GM23338 (cell line): ENCODE measurements around the gene TMEM62. TPM values are rescaled to one million over a fixed set of nuclear protein-coding genes. Genes with fewer than 3 reads are reported as not detected.

Experiments
- ATAC-seq: fragments of 200-7000 bp; cut with Tn5 transposase; 3 replicates; pipeline ENCODE4 v1.9.1; 2020
- DNase-seq: peaks from one replicate; pipeline ENCODE4 v3.0.0-alpha.2; 2015; ENCODE audit warnings: low spot score
- H2AFZ ChIP-seq: fragments of 200-600 bp; sonication (generic); 2 replicates; pipeline ENCODE4 v1.8.0; 2016; ENCODE audit warnings: antibody characterized with exemption, mild to moderate bottlenecking, moderate library complexity
- H3F3A ChIP-seq: fragments of 200-600 bp; sonication (generic); replicated peaks from 2 replicates; pipeline ENCODE4 v1.8.0; 2017; ENCODE audit warnings: antibody characterized with exemption, mixed run types, low read depth
- H3K27ac ChIP-seq: fragments of 200-600 bp; sonication (generic); 2 replicates; pipeline ENCODE4 v1.6.1; 2016; ENCODE audit warnings: low read depth
- H3K27me3 ChIP-seq: fragments of 200-600 bp; sonication (generic); 2 replicates; pipeline ENCODE4 v1.8.0; 2016; ENCODE audit warnings: mild to moderate bottlenecking, mixed run types, moderate library complexity; ENCODE audit not compliant: insufficient read depth
- H3K36me3 ChIP-seq: fragments of 200-600 bp; sonication (generic); 2 replicates; pipeline ENCODE4 v1.8.0; 2016; ENCODE audit warnings: mild to moderate bottlenecking; ENCODE audit not compliant: insufficient read depth
- H3K4me1 ChIP-seq: fragments of 200-600 bp; sonication (generic); 2 replicates; pipeline ENCODE4 v1.8.0; 2016; ENCODE audit warnings: mild to moderate bottlenecking, moderate library complexity; ENCODE audit not compliant: insufficient read depth
- H3K4me2 ChIP-seq: fragments of 200-600 bp; sonication (generic); 2 replicates; pipeline ENCODE4 v1.7.1; 2017; ENCODE audit warnings: mixed run types
- H3K4me3 ChIP-seq: fragments of 200-600 bp; sonication (generic); 2 replicates; pipeline ENCODE4 v1.6.1; 2016; ENCODE audit warnings: mixed run types
- H3K79me2 ChIP-seq: fragments of 200-600 bp; sonication (generic); replicated peaks from 2 replicates; pipeline ENCODE4 v1.8.0; 2017; ENCODE audit warnings: mild to moderate bottlenecking; ENCODE audit not compliant: insufficient read depth
- H3K9me2 ChIP-seq: fragments of 200-600 bp; sonication (generic); 2 replicates; pipeline ENCODE4 v1.8.0; 2017; ENCODE audit not compliant: insufficient read depth
- H4K20me1 ChIP-seq: fragments of 200-600 bp; sonication (generic); replicated peaks from 2 replicates; pipeline ENCODE4 v1.8.0; 2017; ENCODE audit warnings: mild to moderate bottlenecking; ENCODE audit not compliant: insufficient read depth
- H3K27ac Mint-ChIP-seq: 2 replicates; pipeline ENCODE4 v1.8.0; 2020; ENCODE audit warnings: inconsistent platforms, mild to moderate bottlenecking, moderate library complexity, mixed read lengths
- H3K27me3 Mint-ChIP-seq: 3 replicates; pipeline ENCODE4 v1.8.0; 2022; ENCODE audit warnings: low read depth, mild to moderate bottlenecking, moderate library complexity, mixed read lengths, inconsistent platforms; ENCODE audit not compliant: insufficient read depth, poor library complexity
- H3K36me3 Mint-ChIP-seq: 3 replicates; pipeline ENCODE4 v1.8.0; 2021; ENCODE audit warnings: low read depth, mild to moderate bottlenecking, inconsistent platforms, moderate library complexity, mixed read lengths
- H3K4me1 Mint-ChIP-seq: 3 replicates; pipeline ENCODE4 v1.8.0; 2020; ENCODE audit warnings: mild to moderate bottlenecking, inconsistent platforms, mixed read lengths
- H3K4me3 Mint-ChIP-seq: 3 replicates; pipeline ENCODE4 v1.8.0; 2021; ENCODE audit warnings: moderate library complexity, mild to moderate bottlenecking, inconsistent platforms, mixed read lengths
- H3K9me3 Mint-ChIP-seq: 3 replicates; pipeline ENCODE4 v1.8.0; 2020; ENCODE audit warnings: moderate library complexity, mild to moderate bottlenecking, inconsistent platforms, mixed read lengths
- CTCF ChIP-seq, 2 experiments: fragments of 200-600 bp in 1 of 2; sonication (generic) in 1 of 2; conservative IDR thresholded peaks; 2 replicates each; pipeline versions ENCODE4 v1.5.1 to v1.6.1; 2016 to 2017; ENCODE audit warnings: antibody characterized with exemption in 2 of 2, low read depth in 2 of 2, mild to moderate bottlenecking in 2 of 2, moderate library complexity in 1 of 2
- ETS1 ChIP-seq: IDR thresholded peaks from 2 replicates; pipeline ENCODE4 v1.6.1; 2016; ENCODE audit warnings: antibody characterized with exemption
- EZH2 ChIP-seq: fragments of 200-600 bp; sonication (generic); IDR thresholded peaks from one replicate; pipeline ENCODE4 v1.8.0; 2017; ENCODE audit warnings: antibody characterized with exemption, mild to moderate bottlenecking, low read depth; ENCODE audit not compliant: unreplicated experiment
- EZH2phosphoT487 ChIP-seq: fragments of 200-600 bp; sonication (generic); IDR thresholded peaks from one replicate; pipeline ENCODE4 v1.8.1; 2018; ENCODE audit warnings: antibody characterized with exemption; ENCODE audit not compliant: unreplicated experiment
- JUNB ChIP-seq: IDR thresholded peaks from one replicate; pipeline ENCODE4 v1.6.1; 2016; ENCODE audit warnings: antibody characterized with exemption; ENCODE audit not compliant: unreplicated experiment
- POLR2AphosphoS5 ChIP-seq: IDR thresholded peaks from 2 replicates; pipeline ENCODE4 v1.6.1; 2016; ENCODE audit warnings: antibody characterized with exemption, low read depth
- REST ChIP-seq: IDR thresholded peaks from one replicate; pipeline ENCODE4 v1.6.1; 2018; ENCODE audit warnings: antibody characterized with exemption; ENCODE audit not compliant: unreplicated experiment
- ZNF331 ChIP-seq: fragments of 250-450 bp; sonication (Bioruptor Pico); IDR thresholded peaks from 2 replicates; pipeline ENCODE4 v1.5.0; 2020; ENCODE audit warnings: low read depth, mild to moderate bottlenecking, moderate library complexity
- polyA plus RNA-seq: library from polyadenylated mRNA; unstranded; fragments of >200 nt; fragmentation: Nextera tagmentation; extraction: Ambion mirVana; gene quantifications from 2 replicates; pipeline ENCODE4 v1.2.1, GENCODE V29; 2016
- total RNA-seq: library from RNA; depleted of rRNA; stranded (reverse); fragments of >200 nt; shearing (Covaris generic); gene quantifications from 2 replicates; pipeline ENCODE4 v1.2.3, GENCODE V29; 2014

Gene TMEM62
- total and polyA plus RNA-seq, 2 experiments from 2014 or later: 3.4 to 14.3 TPM

- peak; percentile 96 for ATAC-seq
- Histone ChIP-seq H2AFZ (peak within 1 kb of the TSS; percentile 97), H3F3A (0 out of 2 replicates have a peak, but pooled peaks cover 7% of the 10 kb centered on the region), H3K27ac (peak within 1 kb of the TSS; percentile 27; the same call in 1 of the 2 replicates), H3K4me1 (peaks cover 7% of the 10 kb centered on the region), H3K79me2 (no peaks in the 10 kb centered on the region), H3K9me2 (no peaks in the 10 kb centered on the region), H4K20me1 (0 out of 2 replicates have a peak, but pooled peaks cover 3% of the 10 kb centered on the region), H3K4me3 (peak within 1 kb of the TSS; percentile 96), H3K4me2 (peak within 1 kb of the TSS; percentile 86), H3K27me3 (no peaks in the 10 kb centered on the region), H3K36me3 (no peaks in the 10 kb centered on the region)
- Mint-ChIP-seq H3K27ac (peak within 1 kb of the TSS; percentile 77; the same call in 1 of the 2 replicates), H3K4me1 (peaks cover 13% of the 10 kb centered on the region; the same call in 2 of the 3 replicates), H3K9me3 (no peaks in the 10 kb centered on the region), H3K27me3 (peaks cover 4% of the 10 kb centered on the region), H3K36me3 (no peaks in the 10 kb centered on the region), H3K4me3 (peak within 1 kb of the TSS; percentile 93)
- TF ChIP-seq CTCF (conservative IDR thresholded peaks at IDR 0.05; ENCODE audit: low read depth in 2 of 2): peak; percentile 48 to 54; a peak in 3 of 4 replicates
- no peak for TF ChIP-seq EZH2phosphoT487
- TF ChIP-seq ZNF331 (CRISPR knock-in tag): no peak
- no peak for TF ChIP-seq JUNB
- TF ChIP-seq POLR2AphosphoS5: peak; percentile 79
- TF ChIP-seq ETS1: peak; percentile 48; the same call in 1 of the 2 replicates
- peak; percentile 98 for DNase-seq
Observed at GRCh38 chr15:43185157-43186002, 52.0 kb downstream of the TMEM62 start, which contains the start of gene CCNDBP1. Gene CCNDBP1, plus strand, starts transcription at chr15:43185403. Its CDS starts 96 bp downstream, at chr15:43185499.

- Histone ChIP-seq H3K79me2 (no peaks in the 10 kb centered on the region), H3K27me3 (no peaks in the 10 kb centered on the region), H3K36me3 (0 out of 2 replicates have a peak, but pooled peaks cover 4% of the 10 kb centered on the region), H3K9me2 (no peaks in the 10 kb centered on the region), H2AFZ (peak overlapping the region; percentile 97), H3K4me1 (peaks cover 7% of the 10 kb centered on the region), H3F3A (0 out of 2 replicates have a peak, but pooled peaks cover 7% of the 10 kb centered on the region), H3K4me3 (peak overlapping the region; percentile 96), H3K4me2 (peak overlapping the region; percentile 86), H3K27ac (no peak overlapping the region), H4K20me1 (0 out of 2 replicates have a peak, but pooled peaks cover 3% of the 10 kb centered on the region)
- no peak for DNase-seq
- no peaks in the 10 kb centered on the region for H3K9me3 Mint-ChIP-seq
- TF ChIP-seq EZH2 (no peak), ETS1 (no peak), REST (no peak), ZNF331 (CRISPR knock-in tag) (no peak), EZH2phosphoT487 (no peak)
- peaks cover 9% of the 10 kb centered on the region; the same call in 2 of the 3 replicates for H3K4me1 Mint-ChIP-seq
- ATAC-seq: peak; percentile 12
- peaks cover 5% of the 10 kb centered on the region; the same call in 1 of the 3 replicates for H3K36me3 Mint-ChIP-seq
- H3K27me3 Mint-ChIP-seq: peaks cover 4% of the 10 kb centered on the region
- peak overlapping the region; percentile 93 for H3K4me3 Mint-ChIP-seq
- no peak overlapping the region; the same call in 1 of the 2 replicates for H3K27ac Mint-ChIP-seq
Observed at GRCh38 chr15:43186003-43186353, 52.6 kb downstream of the TMEM62 start.
